Non-pigmented ciliary epithelial cell (primary cell): Measurements from ENCODE around the gene HNRNPUL2.

Experiments
- DNase-seq: peaks from one replicate; pipeline ENCODE4 v3.0.0-alpha.2; 2010; ENCODE audit warnings: low read depth

The HNRNPUL2 gene

GRCh38 chr11:62726915-62727164 lies 417 bp downstream of the HNRNPUL2 start:
- no peak for DNase-seq

- no peak for DNase-seq
Observed at GRCh38 chr11:62726156-62726914, 922 bp downstream of the HNRNPUL2 start.

- no peak for DNase-seq
Observed at GRCh38 chr11:62725646-62726045, 1.6 kb downstream of the HNRNPUL2 start.

- no peak for DNase-seq
Observed at GRCh38 chr11:62724171-62724570, 3.1 kb downstream of the HNRNPUL2 start.

- DNase-seq = no peak
Observed at GRCh38 chr11:62721994-62722393, 5.3 kb downstream of the HNRNPUL2 start.

GRCh38 chr11:62719302-62719978 lies 7.8 kb downstream of the HNRNPUL2 start:
- no peak for DNase-seq

DNA sequence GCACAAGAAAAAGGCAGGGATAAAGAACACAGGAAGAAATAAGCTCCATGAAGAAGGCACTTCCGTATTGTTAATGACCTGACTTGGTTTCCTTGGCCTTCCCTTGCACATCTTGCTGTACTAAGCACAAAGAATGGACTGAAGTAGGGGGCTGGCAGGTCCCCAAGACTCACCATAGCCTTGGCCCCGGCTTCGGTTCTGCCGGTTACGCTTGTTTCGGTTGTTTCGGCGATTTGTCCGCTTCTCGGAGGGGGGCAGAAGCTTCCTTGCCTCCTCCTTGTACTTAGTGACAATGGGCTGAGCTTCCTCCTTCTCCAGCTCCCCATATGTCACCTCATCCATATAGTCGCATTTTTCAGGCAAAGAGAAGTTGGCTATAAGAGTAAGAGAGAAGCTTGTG lies 10.4 kb downstream of the HNRNPUL2 start:
- no peak for DNase-seq

GRCh38 chr11:62716206-62716605 lies 11.1 kb downstream of the HNRNPUL2 start:
- DNase-seq = no peak

DNA sequence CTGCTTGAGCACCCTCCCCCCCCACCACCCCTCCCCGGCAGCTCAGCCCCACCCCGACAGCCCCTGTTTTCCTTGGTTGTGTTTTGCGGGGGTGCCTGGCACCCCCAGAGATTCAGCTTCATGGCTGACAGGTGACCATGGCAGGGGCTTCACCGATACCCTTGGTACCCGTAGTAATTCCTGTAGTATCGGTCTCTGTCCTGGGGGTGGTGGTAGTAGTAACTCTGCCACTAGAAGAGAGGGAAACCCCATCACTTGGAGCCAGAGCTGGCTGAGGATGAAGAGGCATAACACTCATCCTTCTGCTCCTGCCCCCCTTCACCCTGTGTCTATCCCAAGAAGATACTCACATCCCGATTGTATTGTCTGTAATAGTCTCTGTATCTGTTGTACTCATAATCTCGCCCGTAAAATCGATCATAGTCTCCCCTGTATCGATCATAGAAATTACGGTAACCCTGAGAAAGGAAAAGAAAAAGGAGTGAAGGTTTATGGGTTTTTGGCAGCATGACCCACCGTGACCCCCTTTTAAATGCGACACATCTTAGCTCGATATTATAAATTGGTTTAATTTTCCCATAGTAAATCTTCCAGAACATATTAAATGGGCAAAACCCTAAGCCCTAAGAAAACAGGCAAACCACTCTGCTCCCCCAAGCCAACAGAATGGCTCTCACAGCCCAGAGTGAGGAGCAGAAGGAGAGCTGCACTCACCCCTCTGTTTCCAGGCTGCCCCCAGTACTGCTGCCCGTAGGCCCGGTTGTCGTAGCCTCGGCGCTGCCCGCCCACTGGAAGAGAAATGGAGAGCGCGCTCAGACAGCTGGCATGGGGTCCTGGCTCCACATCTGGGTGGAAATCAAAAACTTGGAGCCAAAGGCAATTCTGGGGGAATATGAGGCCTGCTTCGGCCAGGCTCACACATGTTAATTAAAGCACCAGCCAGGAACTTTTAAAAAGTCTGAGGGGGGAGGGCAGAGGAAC lies 11.8 kb downstream of the HNRNPUL2 start:
- no peak for DNase-seq

- no peak for DNase-seq
Observed at GRCh38 chr11:62713343-62713742, 13.9 kb downstream of the HNRNPUL2 start.

DNA sequence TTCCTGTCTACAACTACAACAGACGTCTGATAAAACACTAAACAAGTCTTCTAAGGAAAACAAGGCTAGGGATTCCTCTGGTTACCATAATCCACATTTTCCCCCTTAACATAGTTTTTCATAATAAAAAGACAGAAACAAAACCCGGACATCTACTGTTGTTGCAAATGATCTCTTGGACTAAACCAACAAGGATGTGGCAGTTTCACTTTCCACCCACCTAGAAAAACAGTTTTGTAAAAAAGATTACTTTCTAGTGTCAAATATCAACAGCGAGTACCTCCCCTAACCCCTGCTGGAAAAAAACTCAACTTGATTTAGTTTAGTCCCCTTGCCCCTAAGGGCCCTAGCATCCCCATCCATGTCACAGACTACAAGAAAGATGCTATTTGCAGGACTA lies 14.4 kb downstream of the HNRNPUL2 start:
- DNase-seq = no peak

GRCh38 chr11:62712276-62712812 lies 14.9 kb downstream of the HNRNPUL2 start:
- no peak for DNase-seq

GRCh38 chr11:62710001-62710345 lies 17.3 kb downstream of the HNRNPUL2 start:
- DNase-seq = no peak

DNA sequence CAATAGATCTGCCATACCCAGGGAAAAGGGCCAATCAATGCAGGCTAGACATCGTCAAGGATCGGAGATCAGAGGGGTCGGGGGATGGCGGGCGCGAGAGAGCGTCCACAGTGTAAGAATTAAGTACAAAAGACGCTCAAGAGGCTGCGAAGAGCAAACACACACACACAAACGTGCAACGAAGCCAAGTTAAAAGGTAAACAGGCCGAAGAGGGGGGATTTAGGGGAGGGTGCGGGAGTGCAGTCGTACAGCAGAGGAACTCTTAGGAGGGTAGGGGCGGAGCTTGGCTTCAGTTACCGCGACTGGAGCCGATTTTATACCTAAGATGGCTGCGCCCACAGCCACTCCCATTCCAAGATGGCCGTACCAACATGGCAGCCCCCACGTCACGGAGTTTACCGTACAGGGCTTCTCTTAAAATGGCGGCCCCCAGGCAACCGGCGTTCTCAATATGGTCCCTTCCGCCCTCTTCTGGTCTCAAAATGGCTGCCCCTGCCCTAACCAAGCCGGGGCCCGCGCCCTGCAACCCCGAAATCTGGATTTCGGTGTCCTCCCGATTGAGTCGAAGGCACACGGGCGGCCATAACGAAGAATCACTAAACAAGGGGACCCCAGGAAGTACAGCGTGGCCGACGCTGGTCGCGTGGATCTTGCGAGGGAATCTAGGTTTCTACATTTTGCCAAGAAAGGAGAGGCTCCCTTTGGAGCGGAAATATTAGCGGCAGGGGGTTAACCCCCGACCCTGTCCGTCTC lies 17.8 kb downstream of the HNRNPUL2 start:
- DNase-seq = peak; percentile 90

- DNase-seq = no peak
Observed at GRCh38 chr11:62708793-62709192, 18.5 kb downstream of the HNRNPUL2 start.

DNA sequence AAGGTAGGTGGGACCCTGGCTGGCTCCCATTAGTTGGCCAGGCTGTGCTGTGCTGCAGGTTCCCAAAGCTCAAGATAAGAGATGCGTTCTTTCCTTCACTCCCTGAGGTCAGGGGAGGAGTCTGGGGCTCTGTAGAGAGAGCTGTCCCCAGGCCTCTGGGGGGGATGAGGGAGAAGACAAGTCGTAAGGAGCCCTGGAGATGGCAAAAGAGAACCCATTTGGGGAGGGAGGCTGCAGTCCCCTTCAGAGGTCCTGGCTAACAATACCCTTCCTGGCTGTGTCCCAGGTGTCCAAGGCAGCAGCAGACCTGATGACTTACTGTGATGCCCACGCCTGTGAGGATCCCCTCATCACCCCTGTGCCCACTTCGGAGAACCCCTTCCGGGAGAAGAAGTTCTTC lies 18.9 kb downstream of the HNRNPUL2 start:
- DNase-seq = no peak

GRCh38 chr11:62707277-62707861 lies 19.9 kb downstream of the HNRNPUL2 start, which contains the start of the genes BSCL2 and GNG3:
Gene BSCL2, minus strand, starts transcription at chr11:62707424. Its CDS starts 229 bp downstream, at chr11:62707195.
Gene GNG3, plus strand, starts transcription at chr11:62707676. Its CDS starts 620 bp downstream, at chr11:62708296.
- DNase-seq = no peak

GRCh38 chr11:62706850-62707247 lies 20.4 kb downstream of the HNRNPUL2 start:
- DNase-seq = no peak

- peak; percentile 60 for DNase-seq
Observed at GRCh38 chr11:62705880-62706849, 21.1 kb downstream of the HNRNPUL2 start.

- DNase-seq = no peak
Observed at GRCh38 chr11:62705413-62705812, 21.8 kb downstream of the HNRNPUL2 start.
